NCI-H2196 (cell line): ENCODE data around the gene NPY2R.

Experiments used
- DNase-seq: peaks from one replicate; lab custom pipeline; 2025; ENCODE audit not compliant: unreplicated experiment; lab: John Stamatoyannopoulos, UW

The NPY2R gene

DNA sequence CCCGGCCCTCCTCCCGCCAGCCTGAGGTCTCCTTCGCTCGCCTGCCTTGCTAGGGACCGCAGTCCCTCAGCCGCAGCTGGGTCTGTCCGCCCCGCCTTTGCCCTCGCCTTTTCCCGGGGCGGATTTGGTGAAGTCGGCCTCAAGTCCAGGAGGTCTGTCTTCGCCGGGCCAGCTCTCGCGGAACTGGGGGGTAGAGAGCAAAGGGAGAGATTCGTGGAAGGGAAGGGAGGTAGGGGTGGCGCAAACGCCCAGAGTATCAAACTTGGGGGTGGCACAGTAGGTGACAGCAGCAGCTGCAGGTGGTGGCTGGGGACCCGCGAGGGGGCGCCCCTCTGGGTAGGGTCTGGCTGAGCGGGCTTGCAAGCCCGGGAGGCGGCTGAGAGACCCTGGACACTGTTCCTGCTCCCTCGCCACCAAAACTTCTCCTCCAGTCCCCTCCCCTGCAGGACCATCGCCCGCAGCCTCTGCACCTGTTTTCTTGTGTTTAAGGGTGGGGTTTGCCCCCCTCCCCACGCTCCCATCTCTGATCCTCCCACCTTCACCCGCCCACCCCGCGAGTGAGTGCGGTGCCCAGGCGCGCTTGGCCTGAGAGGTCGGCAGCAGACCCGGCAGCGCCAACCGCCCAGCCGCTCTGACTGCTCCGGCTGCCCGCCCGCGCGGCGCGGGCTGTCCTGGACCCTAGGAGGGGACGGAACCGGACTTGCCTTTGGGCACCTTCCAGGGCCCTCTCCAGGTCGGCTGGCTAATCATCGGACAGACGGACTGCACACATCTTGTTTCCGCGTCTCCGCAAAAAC is at the start of gene NPY2R:
TSS of gene NPY2R (plus strand) at position 379 of the 797 bp plus-strand sequence. CDS start 5,304 bp downstream, outside the sequence.
- DNase-seq, result no peak

DNA sequence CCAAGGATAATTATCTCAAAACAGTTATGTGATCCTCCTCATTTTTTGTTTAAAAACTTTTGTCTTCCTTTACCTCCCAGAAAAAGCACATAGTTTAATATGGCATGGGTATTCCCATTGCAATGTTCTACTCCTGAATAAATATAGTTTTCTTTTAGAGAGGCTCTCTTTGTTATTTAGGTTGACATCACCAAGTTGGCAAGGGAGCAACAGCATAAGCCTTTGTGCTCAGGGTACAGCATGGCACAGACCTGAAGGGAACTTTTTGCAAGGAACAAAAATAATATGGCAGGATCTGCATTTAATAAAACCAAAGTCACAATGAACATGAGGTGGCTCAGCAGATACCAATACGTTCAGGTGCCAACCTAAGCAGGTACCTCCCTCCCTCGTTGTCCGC is 47.1 kb upstream of the NPY2R start:
- no peak for DNase-seq

DNA sequence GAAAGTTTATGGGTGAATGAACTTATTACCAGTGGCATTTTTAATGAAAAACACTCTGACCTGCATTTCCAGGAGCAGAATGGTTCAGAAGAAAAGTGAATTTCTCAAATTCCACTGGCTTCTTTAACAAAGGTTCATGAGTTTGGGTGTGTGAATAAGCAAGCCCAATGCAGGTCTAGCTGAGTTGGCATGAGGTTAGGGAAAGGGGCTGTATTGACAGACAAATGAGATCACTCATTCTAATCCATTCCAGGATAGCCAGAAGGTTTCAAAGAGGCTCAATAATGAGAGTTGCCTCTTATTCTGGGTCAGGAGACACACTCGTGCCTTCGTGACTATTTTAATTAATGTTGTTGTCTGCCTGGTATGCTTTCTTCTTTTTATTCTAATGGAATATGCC is 43.7 kb upstream of the NPY2R start:
- DNase-seq, result no peak

- DNase-seq, result no peak
These were observed 37.9 kb upstream of the NPY2R start for GRCh38 chr4:155170569-155170968.

DNA sequence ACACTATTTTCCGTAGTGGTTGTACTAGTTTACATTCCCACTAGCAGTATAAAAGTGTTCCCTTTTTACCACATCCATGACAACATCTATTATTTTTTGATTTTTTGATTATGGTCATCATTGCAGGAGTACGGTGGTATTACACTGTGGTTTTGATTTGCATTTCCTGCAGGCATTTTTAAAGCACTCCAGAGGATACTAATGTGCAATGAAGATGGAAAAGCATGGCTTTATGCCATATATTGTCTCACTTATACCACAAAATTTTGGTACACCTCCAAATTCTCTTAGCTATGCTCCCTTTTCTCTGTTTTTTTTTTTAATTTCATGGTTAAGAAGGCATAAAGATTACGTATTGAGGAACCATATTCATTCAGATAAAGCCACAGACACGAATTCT is 35.1 kb upstream of the NPY2R start:
- DNase-seq, result no peak

DNA sequence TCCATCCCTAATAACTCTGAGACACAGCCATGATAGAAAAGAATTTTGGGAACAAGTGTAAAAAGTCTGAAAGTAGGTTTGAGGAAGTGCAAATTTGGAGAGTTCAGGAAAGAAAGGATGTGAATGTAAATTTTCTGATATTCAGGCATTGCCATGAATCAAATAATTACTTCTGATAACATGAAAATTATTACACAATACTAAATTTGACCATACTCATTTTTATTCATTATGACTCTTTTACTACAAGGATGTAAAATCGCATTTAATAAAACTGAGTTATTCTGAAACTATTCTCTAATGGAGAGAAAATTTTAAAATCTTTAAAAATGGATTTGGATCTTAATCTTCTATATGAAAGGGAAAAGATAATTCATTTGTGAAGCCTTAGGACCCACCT is 33.8 kb upstream of the NPY2R start:
- no peak for DNase-seq

- no peak for DNase-seq
These were observed 29.2 kb upstream of the NPY2R start for GRCh38 chr4:155179216-155179615.

DNA sequence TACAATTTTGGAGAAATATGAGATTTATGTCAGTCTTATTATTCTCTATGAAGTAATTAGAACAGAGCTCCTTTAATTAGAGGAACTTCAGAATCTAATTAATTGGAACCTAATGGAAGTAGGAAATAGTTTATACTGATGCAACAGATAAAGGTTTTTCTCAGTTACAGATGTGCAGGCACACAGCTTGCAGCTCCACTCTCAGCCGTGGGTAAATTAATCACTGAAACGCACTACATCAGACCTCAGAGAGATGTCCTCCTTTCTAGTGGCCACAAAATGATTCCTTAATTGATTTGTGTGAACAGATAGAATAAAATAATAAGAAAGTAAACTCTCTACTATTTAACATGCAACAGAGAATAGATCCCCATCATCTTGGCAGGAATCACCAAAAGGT is 21.5 kb upstream of the NPY2R start:
- no peak for DNase-seq

- DNase-seq, result no peak
These were observed 20.4 kb upstream of the NPY2R start for GRCh38 chr4:155187989-155188388.

DNA sequence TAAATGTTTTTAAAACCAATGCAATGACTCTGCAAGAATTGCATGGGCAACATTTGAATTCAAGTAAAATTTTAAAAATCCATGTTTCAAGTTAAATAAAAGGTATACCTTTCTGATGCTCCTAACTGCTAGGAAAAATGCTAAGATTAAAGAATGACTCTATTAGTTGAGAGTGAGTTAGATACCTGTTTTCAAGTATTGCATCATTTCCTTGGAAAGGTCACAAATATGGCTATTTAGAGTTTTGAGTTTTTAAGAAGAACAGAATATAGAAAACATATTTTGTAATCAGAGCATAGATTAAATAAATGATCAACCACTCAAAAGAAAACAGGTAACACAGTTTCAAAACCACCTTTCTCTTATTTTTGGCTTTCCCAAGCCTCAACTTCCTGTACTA is 18.3 kb upstream of the NPY2R start:
- DNase-seq, result no peak

GRCh38 chr4:155197757-155198156 is 10.7 kb upstream of the NPY2R start:
- DNase-seq, result no peak

- no peak for DNase-seq
These were observed 740 bp upstream of the NPY2R start for GRCh38 chr4:155207534-155208257.

- no peak for DNase-seq
These were observed 11.6 kb downstream of the NPY2R start for GRCh38 chr4:155220025-155220424.

GRCh38 chr4:155227131-155227530 is 18.7 kb downstream of the NPY2R start:
- no peak for DNase-seq

DNA sequence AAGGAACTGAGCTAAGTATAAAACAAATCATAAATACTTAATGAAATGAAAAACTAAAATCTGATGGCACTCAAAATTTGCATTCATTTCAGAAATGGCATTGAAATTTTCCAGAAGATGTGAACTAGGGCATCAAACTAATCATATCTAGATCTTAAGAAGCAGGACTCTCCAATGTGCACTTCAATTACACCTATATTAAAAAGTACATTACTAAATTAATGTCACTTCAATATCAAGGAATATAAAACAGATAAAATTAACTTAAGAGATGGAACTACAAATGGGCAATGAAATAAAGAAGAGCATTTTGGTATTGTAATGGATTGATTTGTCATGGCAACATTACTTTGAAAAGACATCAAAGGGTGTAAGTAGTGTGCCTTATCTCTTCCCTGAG is 20.3 kb downstream of the NPY2R start:
- DNase-seq, result no peak

DNA sequence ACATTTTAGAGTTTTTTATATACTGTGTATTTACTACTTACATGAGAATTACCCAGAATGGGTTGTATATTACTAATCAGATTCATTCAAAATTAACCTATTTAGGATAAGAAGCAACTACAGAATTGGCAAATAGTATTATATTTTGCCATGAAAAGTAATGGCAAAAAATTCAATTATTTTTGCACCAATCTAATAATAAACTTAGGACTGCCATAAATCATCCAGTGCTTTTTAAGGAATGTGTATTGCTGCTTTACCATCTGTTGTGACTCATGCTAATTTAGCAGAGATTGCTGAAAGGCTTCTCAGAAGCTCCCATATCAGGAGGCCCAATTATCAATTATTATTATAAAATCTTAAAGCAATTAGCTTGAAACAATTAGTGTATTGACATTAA is 24.0 kb downstream of the NPY2R start:
- no peak for DNase-seq

DNA sequence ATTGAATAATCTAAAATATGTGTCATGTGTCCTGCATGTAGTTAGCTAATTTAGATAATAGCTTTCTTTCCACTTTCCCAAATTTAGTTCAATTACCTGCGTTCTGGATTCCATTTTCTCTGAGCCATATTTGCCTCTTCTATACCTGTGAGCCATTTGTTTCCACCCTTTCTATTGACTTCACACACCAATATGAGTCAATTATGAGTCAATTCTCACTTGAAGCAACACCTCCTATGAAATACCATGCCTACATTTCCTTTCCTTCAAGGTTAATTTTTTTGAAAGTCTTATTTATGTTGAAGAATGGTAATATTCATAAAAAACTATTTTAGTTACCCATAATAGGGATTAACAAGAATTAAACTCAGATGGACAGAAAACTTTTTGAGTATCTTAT is 25.8 kb downstream of the NPY2R start:
- no peak for DNase-seq

- no peak for DNase-seq
These were observed 29.1 kb downstream of the NPY2R start for GRCh38 chr4:155237567-155237966.

DNA sequence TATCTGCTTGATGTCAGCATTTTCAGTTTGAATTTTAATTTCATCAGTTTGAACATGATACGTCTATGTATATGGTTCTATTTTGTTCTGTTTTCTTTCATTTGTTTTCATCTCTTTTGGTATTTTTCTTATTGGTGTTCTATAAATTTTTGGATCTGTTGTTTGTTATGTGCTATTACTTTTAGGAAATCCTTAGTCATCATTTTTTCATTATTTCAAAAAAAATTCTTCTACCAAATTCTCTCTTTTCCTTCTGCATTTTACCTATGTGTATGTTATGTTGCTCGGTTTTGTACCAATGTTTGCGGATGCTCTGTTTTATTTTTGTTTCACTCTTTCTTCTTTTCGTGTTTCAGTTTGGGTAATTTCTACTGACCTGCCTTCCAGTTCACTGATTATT is 32.8 kb downstream of the NPY2R start:
- no peak for DNase-seq

DNA sequence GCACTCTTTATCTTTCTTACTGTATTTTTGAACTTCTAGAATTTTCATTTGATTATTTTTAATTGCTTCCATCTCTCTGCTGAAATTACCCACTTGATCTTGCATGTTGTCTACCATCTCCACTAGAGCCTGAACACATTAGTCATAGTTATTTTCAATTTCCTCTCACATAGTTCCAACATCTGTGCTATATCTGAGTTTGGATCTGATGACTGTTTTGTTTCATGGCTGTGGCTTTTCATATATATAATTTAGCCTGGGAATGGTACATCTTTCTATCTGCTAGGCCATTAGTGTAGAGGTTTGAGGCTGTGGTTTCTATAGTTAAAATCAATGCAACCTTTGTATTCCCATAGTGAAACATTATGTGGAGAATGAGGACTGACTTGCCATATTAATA is 33.2 kb downstream of the NPY2R start:
- no peak for DNase-seq

- DNase-seq, result no peak
These were observed 36.7 kb downstream of the NPY2R start for GRCh38 chr4:155245105-155245504.
